NT2/D1 (cell line): ENCODE measurements around the gene ZNF566.

Source experiments
- SUZ12 ChIP-seq: IDR thresholded peaks from 2 replicates; pipeline ENCODE4 v1.6.1; 2011; ENCODE audit not compliant: insufficient read length, insufficient read depth; ENCODE audit errors: extremely low read depth
- YY1 ChIP-seq: IDR thresholded peaks from 2 replicates; pipeline ENCODE4 v1.6.1; 2011; ENCODE audit not compliant: insufficient read length, insufficient read depth

DNA sequence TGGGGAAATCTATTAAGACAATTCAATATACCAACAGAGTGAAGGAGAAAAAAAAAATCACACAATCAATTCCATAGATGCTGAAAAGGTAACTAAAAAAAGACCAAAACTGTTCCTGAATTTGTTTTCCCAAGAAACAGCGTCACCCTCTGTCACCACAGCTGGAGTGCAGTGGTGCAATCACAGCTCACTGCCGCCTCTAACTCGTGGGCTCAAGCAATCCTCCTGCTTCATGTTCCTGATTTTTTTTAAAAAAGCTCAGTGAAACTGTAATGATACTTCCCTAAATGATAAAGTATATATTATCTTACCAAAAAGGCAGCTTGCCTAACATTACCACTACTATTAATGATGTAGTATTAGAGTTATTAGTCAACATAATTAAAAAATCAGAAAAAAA is 90.8 kb downstream of the ZNF566 start:
- TF ChIP-seq SUZ12 (no peak), YY1 (no peak)
